HS-27A (cell line): ENCODE measurements around the gene STX11.
"Not testable (repeated sequence)": the region's sequence is repeated elsewhere in the genome, so short reads cannot be mapped to it uniquely, and the experiment has no call there.

Experiments used
- DNase-seq: peaks from one replicate; pipeline ENCODE4 v3.0.0-alpha.2; 2012; ENCODE audit warnings: low read depth, missing footprints

The STX11 gene

DNA sequence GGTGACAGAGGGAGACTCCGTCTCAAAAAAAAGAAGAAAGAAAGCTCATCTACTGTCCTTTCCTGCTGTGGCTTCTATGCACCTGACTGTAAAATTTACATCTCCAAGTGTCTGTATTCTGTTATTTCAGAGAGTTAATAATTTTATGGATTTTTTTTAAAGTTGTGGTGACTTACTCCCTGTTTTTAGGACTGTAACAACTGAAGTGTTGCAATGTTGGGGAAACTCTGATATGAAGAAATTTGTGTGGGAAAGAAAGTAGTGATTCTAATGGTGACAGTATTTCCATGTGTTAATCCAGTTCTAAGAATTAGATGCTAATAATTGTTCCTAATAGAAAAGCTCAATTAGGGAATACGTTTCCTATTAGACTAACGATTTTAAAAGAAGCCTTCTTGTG, 27.4 kb downstream of the STX11 start:
- no peak for DNase-seq

DNA sequence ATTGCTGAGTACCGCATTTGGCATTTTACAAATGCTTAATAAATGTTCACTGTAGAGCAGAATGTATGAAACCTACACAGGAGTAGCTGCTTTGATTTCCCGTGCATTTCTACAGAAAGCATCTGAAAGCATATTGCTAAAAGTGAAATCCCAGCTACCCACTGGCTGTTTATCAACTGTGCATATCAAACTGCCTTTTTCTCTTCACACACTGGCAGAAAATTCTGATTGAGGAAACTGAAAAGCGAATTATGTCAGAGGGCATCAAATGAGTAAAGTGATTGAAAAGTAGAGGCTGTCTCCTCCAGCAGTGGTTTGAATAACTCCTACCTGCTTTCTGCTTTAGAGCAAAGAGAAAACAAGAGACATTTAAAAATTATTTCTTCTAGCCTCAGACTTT, 28.0 kb downstream of the STX11 start:
- no peak for DNase-seq

GRCh38 chr6:144179237-144179636, 28.9 kb downstream of the STX11 start:
- no peak for DNase-seq

DNA sequence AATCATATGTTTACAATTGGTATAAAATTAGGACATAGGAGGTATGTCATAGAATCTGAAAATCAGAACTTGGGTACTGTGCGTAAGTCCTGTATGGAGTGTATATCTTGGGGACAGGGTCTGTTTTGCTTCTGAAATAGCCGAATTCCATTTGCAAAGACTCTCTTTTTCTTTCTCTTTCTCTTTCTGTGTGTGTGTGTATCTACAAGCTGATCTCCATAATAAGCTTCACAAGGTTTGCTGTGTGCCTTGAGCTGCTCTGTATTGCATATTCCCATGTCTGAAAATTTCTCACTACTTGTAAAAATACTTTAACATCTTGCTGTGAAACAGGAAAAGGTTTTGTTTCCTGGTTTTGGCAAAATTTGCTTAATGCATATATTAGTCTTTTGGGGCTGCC, 29.5 kb downstream of the STX11 start:
- DNase-seq: no peak

DNA sequence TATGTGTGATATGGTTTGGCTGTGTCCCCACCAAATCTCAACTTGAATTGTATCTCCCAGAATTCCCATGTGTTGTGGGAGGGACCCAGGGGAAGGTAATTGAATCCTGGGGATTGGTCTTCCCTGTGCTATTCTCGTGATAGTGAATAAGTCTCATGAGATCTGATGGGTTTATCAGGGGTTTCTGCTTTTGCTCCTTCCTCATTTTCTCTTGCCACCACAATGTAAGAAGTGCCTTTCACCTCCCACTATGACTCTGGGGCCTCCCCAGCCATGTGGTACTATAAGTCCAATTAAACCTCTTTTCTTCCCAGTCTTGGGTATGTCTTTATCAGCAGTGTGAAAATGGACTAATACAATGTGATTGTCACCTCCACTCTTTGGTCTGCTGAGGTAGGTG, 30.0 kb downstream of the STX11 start:
- not testable (repeated sequence) for DNase-seq

GRCh38 chr6:144181639-144182038, 31.3 kb downstream of the STX11 start:
- no peak for DNase-seq

GRCh38 chr6:144184186-144184585, 33.9 kb downstream of the STX11 start:
- not testable (repeated sequence) for DNase-seq

DNA sequence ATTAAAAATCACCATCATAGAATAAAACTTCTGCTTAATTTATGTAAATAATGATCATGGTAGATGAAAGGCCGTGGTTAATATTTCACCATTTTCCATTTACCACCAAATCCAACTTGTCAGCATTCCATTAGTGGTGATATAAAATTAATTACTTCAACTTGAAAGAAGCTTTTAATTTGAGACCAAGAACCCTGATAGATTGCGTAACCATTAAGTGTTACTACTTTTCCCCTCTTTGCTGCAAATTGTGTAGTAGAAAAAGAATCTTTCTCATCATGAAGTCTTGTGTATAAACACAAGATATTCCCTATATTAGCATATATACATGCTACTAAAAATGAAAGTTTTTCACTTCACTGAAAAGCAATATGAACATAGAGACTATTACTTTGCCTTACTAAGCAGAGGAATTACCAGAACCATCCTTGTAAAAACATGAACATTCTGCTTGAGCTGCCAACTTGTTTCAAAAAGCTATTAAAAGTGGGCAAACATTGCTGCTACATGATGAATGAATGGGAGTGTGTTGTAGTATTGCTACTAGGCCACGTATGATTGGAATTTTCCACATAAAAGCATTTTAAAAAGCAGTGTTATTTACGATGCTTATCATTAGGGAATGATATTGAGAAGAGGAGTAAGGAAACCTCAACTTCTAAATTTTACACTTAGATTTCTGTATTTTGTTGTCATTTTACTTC, 35.0 kb downstream of the STX11 start:
- DNase-seq: no peak

DNA sequence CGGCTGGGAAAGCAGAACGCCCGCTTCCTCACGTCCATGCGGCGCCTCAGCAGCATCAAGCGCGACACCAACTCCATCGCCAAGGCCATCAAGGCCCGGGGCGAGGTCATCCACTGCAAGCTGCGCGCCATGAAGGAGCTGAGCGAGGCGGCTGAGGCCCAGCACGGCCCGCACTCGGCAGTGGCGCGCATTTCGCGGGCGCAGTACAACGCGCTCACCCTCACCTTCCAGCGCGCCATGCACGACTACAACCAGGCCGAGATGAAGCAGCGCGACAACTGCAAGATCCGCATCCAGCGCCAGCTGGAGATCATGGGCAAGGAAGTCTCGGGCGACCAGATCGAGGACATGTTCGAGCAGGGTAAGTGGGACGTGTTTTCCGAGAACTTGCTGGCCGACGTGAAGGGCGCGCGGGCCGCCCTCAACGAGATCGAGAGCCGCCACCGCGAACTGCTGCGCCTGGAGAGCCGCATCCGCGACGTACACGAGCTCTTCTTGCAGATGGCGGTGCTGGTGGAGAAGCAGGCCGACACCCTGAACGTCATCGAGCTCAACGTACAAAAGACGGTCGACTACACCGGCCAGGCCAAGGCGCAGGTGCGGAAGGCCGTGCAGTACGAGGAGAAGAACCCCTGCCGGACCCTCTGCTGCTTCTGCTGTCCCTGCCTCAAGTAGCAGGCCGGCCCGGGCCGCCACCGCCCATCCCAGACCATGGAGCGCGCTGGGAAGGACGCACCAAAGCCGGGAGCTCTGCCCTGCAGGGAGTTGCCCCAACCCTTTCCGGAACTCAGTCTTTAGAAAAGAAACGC, 36.7 kb downstream of the STX11 start:
- no peak for DNase-seq

DNA sequence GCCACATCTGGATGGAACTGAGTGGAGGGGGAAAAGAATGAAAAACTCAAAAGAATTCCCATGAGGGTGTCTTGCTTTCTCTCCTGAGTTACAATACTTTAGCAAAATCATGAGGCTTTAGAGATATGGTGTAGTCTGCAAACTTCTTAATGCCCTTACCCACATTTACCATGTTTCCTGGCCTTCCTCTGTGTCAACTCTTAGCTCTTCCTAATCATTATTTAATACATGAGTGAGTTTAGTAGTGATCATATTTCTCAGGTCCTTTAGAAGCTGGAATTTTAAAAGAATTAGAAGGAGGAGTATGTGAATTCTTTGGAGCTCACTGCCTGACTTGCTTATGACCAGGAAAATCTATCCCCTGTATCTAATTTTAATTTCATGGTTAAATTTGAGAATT, 39.0 kb downstream of the STX11 start:
- DNase-seq: no peak

GRCh38 chr6:144190080-144190479, 39.8 kb downstream of the STX11 start:
- DNase-seq: no peak

GRCh38 chr6:144190593-144190992, 40.3 kb downstream of the STX11 start:
- no peak for DNase-seq

DNA sequence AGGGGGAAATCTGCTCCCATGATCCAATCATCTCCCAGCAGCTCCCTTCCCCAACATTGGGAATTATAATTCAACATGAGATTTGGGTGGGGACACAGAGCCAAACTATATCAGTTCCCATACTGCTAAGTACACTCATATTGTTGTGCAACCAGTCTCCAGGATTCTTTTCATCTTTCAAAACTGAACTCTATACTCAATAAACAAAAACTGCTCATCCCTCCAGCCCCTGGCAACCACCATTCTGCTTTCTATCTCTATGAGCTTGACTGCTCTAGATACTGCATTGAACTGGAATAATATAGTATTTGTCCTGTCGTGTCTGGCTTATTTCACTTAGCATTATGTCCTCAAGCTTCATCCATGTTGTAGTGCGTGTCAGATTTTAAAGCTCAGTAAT, 42.9 kb downstream of the STX11 start:
- DNase-seq: no peak

- DNase-seq: no peak
Observed at GRCh38 chr6:144194293-144194810, 44.0 kb downstream of the STX11 start.

DNA sequence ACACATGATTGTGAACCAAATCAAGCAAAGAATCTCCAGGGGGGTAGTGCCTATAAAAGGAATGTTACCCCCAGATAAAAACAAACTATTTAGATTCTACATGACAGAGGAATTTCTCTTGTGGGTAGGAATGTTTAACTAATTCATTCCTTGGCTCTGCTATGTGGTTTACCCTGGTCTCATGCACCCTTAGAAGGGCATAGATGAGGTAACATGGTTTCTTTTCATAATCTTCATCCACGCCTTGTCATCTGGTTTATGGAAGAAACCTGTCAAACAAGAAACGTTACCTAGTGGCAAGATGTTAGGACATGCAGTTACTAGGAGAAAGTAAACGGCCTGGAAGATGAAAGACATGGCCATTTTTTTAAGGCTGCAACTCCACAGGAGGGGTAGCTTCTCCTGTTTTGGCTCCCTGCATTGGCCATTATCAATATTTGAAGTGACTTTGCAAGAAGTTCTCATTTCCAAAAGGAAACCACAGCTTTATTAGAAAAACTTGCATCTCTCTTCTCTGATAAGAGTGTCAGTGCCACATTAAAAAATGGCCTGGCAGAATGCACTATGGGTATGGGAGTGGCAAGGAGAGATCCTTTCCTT, 45.5 kb downstream of the STX11 start:
- peak; percentile 45 for DNase-seq

DNA sequence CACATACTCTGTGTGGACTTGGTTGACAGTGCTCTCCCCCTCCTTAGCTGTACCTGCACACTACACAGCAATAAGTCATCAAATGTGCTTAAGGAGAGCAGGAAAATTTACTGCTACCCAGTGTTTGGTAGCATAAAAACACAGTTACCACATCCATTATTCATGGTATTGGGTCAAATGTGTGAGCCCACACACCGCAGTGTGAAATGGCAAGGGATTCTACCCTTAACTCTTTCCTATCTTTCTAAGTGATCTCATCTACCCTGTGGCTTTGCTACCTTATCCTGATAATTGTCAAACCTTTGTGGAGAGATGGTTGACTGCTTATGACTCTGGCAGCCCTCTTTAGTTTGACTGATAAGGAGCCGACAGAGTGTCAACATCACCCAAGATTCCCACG, 47.6 kb downstream of the STX11 start:
- no peak for DNase-seq

DNA sequence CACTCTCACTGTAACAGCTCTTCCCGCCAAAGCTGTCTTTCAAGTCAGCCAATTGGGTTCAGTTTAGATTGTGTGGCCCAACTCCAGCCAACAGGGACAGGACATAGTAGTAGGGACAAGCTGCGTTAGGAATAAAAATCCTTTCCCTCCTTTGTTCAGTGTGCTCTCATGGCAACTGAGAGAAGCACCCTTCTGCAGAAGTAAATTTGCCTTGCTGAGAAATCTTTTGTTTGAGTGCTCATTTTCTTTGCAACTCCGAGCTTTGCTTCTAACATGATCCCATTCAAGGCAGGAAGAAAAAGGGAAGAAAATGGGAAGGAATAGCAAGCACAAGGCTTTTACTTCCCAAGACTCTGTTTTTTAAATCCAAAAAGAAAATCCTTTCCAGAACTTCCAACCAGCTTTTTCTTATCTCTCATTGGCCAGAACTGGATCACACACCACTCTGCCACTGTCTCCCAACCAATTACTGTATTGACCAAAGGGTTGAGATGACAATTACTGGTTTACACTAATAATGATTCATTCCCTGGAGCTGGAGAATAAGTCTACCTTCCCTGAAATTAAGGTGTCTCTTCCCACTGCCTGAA, 52.7 kb downstream of the STX11 start:
- no peak for DNase-seq

DNA sequence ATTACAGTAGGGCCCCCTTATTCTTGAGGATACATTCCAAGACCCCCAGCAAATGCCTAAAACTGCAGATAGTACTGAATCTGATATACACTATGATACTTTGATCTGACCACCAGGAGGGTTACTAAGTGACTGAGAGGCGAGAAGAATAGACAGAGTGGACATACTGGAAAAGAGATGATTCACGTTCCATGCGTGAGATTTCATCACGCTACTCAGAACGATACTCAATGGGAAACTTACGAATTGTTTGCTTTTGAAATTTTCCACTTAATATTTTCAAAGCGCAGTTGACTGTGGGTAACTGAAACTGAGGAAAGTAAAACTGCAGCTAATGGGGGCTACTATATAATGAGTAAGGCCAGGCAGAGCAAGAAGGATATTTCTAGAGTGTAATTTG, 60.8 kb downstream of the STX11 start:
- no peak for DNase-seq

DNA sequence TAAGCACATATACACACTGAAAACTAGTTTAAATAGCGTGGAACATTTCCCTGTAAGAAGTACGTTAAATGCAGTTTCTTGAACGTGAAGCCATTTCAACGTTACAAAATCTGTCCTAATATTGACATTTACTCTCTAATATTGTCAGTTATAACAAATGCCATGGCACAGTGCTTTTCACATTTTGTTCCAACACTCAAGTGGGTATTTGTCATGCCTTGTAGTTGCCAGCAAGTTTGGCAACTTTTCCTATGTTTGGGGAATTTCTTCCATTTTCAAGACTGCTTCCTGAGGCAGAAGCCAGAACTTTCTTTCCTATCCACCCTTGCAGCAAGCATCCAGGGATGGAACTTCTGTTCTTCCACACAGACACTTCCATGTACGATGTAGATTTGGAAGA, 63.0 kb downstream of the STX11 start:
- no peak for DNase-seq

DNA sequence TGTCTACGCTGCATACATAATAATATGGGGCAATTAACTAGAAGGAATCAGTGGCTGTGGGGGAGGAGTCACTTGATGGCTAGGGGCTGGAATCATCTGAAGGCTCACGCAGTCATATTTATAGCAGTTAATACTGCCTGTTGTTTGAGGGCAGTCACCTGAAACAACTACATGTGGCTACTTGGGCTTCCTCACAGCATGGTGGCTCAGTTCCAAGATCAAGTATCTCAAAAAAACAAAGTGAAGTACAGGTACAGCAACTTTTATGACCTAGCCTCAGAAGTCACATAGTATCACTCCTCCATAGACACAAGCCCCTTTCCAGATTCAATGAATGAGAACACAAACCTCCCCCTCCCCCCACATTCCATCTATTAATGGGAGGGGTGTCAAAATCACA, 63.7 kb downstream of the STX11 start:
- no peak for DNase-seq

GRCh38 chr6:144214622-144215401, 64.5 kb downstream of the STX11 start:
- no peak for DNase-seq

DNA sequence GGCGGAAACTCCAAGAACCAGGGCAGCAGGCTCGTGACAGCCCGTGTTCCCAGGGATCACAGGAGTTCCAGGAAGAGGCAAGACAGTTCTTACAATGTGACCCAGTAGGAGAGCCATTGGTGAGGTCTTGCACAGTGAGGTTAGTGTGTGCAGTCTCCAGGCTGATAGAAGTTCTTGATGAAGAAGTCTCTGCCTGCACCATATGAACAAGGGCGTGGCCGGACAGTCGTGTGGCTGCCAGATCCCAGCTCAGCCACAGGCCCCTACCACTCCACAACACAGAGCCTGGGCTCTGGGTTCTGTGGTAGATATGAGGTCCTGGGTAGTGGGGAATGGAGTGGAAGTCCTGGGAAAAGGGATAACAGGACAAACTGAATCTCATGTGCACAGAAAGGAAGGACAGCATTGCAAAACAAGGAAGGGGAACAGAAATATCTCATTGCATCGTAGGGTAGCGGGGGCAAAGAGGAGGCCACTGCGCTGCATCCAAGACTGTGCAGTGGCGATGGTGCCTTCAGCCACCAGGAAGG, 65.2 kb downstream of the STX11 start:
- peak; percentile 19 for DNase-seq
